GM23248 (cell line): Measurements from ENCODE around the gene TAS1R3.

Source experiments
- EZH2 ChIP-seq: fragments of 200-600 bp; sonication (generic); IDR thresholded peaks from 2 replicates; pipeline ENCODE4 v1.6.1; 2018; ENCODE audit warnings: antibody characterized with exemption, mild to moderate bottlenecking; ENCODE audit not compliant: insufficient read depth, poor library complexity, severe bottlenecking
- EZH2phosphoT487 ChIP-seq: fragments of 200-600 bp; sonication (generic); IDR thresholded peaks from 2 replicates; pipeline ENCODE4 v1.6.1; 2018; ENCODE audit warnings: antibody characterized with exemption, moderate library complexity, mild to moderate bottlenecking, low read depth; ENCODE audit not compliant: insufficient read depth

GRCh38 chr1:1310476-1311053 is 20.5 kb upstream of the TAS1R3 start:
- TF ChIP-seq EZH2: no peak
- TF ChIP-seq EZH2phosphoT487: no peak
